ENCODE data around the gene MVB12A.

GRCh38 chr19:17447704-17448130 is 27.9 kb downstream of the MVB12A start:
- TF ChIP-seq POLR2A (IDR thresholded peaks at IDR 0.05; ENCODE audit: low read depth, low read length): no peak
- no peak for TF ChIP-seq CTCF (conservative IDR thresholded peaks at IDR 0.05; ENCODE audit: low read depth, low read length)
- TF ChIP-seq NFE2L2 (IDR thresholded peaks at IDR 0.05; ENCODE audit: low read depth, low read length): no peak
- no peak for TF ChIP-seq USF2 (IDR thresholded peaks at IDR 0.05; ENCODE audit: low read depth, low read length)
- TF ChIP-seq MXI1 (IDR thresholded peaks at IDR 0.05; ENCODE audit: borderline replicate concordance, low read depth, low read length): no peak
- TF ChIP-seq, protein P1, sequence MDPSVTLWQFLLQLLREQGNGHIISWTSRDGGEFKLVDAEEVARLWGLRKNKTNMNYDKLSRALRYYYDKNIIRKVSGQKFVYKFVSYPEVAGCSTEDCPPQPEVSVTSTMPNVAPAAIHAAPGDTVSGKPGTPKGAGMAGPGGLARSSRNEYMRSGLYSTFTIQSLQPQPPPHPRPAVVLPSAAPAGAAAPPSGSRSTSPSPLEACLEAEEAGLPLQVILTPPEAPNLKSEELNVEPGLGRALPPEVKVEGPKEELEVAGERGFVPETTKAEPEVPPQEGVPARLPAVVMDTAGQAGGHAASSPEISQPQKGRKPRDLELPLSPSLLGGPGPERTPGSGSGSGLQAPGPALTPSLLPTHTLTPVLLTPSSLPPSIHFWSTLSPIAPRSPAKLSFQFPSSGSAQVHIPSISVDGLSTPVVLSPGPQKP (IDR thresholded peaks at IDR 0.05; ENCODE audit: borderline replicate concordance, low read depth, low read length): no peak
- TF ChIP-seq CHD1 (IDR thresholded peaks at IDR 0.05; ENCODE audit: low read depth, low read length): no peak
- no peak for TF ChIP-seq RFX5 (IDR thresholded peaks at IDR 0.05; ENCODE audit: low read depth, low read length)
- TF ChIP-seq MAZ (IDR thresholded peaks at IDR 0.05; ENCODE audit: borderline replicate concordance, low read depth, low read length): no peak
- no peak for TF ChIP-seq RAD21 (IDR thresholded peaks at IDR 0.05; ENCODE audit: low read length)
- no peak for TF ChIP-seq FOS (IDR thresholded peaks at IDR 0.05; ENCODE audit: low read depth, low read length)
- no peak for TF ChIP-seq RCOR1 (IDR thresholded peaks at IDR 0.05; ENCODE audit: insufficient replicate concordance, low read length)
- no peak for TF ChIP-seq BHLHE40 (IDR thresholded peaks at IDR 0.05; ENCODE audit: low read depth, low read length)
- no peak for TF ChIP-seq MAFK (IDR thresholded peaks at IDR 0.05; ENCODE audit: low read depth, low read length)
